Peyer's patch (tissue), 4 donors: ENCODE measurements around the gene FOXE3. TPM values are rescaled to one million over a fixed set of nuclear protein-coding genes. Genes with fewer than 3 reads are reported as not detected.
A peak's percentile ranks its signal among the peaks of the same experiment; 100 is the strongest.
"Not testable (repeated sequence)": the region's sequence is repeated elsewhere in the genome, so short reads cannot be mapped to it uniquely, and the experiment has no call there.

Experiments
- DNase-seq, 3 donors: peaks; one replicate each; pipeline ENCODE4 v3.0.0-alpha.2; 2017 to 2019
- H3K27ac ChIP-seq, 4 donors: fragments of 200-600 bp; sonication (generic); one replicate each; pipeline ENCODE4 v1.5.1; 2016 to 2019
- H3K27me3 ChIP-seq, 2 donors: fragments of 200-600 bp; sonication (generic); one replicate each; pipeline ENCODE4 v1.5.1; 2019
- H3K36me3 ChIP-seq, 3 donors: fragments of 200-600 bp; sonication (generic); one replicate each; pipeline ENCODE4 v1.5.1; 2016 to 2019
- H3K4me1 ChIP-seq, 4 donors: fragments of 200-600 bp; sonication (generic); one replicate each; pipeline ENCODE4 v1.5.1; 2016 to 2019
- H3K4me3 ChIP-seq, 4 donors: fragments of 200-600 bp; sonication (generic); 1 replicate in 3 of 4; 2 replicates in 1 of 4; pipeline ENCODE4 v1.5.1; 2016 to 2019; ENCODE audit warnings: mild to moderate bottlenecking in 1 of 4
- H3K9me3 ChIP-seq, 4 donors: fragments of 200-600 bp; sonication (generic); one replicate each; pipeline ENCODE4 v1.5.1; 2016 to 2019; ENCODE audit warnings: mild to moderate bottlenecking in 1 of 4
- CTCF ChIP-seq, 6 experiments: fragments of 450-650 bp in 4 of 6; fragments of 200-600 bp in 2 of 6; sonication (generic) in 1 of 6; IDR thresholded peaks; one replicate each; pipeline ENCODE4 v1.5.1; 2017 to 2019; ENCODE audit warnings: antibody characterized with exemption in 6 of 6, mild to moderate bottlenecking in 3 of 6, moderate library complexity in 1 of 6
- POLR2A ChIP-seq, 2 donors: fragments of 450-650 bp; IDR thresholded peaks; one replicate each; pipeline ENCODE4 v1.5.1; 2017; ENCODE audit warnings: antibody characterized with exemption in 2 of 2, mild to moderate bottlenecking in 2 of 2, moderate library complexity in 2 of 2
- total RNA-seq, 4 donors: library from RNA; depleted of rRNA; stranded (reverse); fragments of >200 nt; gene quantifications; one replicate each; pipeline ENCODE4 v1.1.0, GENCODE V29; 2016

FOXE3 gene
- total RNA-seq, 4 donors from 2014 or later = not detected

GRCh38 chr1:47448462-47449222, 32.6 kb downstream of the FOXE3 start:
- no peak for DNase-seq
- H3K4me1 ChIP-seq = peaks cover 0 to 14% (median 7%) of the 10 kb centered on the region in 4 donors
- no peak overlapping the region for H3K4me3 ChIP-seq
- H3K27ac ChIP-seq = no peak overlapping the region
- H3K9me3 ChIP-seq = peaks cover 0 to 7% (median 0%) of the 10 kb centered on the region in 4 donors
- H3K27me3 ChIP-seq = peaks cover 0 to 25% of the 10 kb centered on the region in 2 donors
- TF ChIP-seq CTCF (IDR thresholded peaks at IDR 0.05) = no peak
- TF ChIP-seq POLR2A (IDR thresholded peaks at IDR 0.05) = no peak
- no peaks in the 10 kb centered on the region for H3K36me3 ChIP-seq

GRCh38 chr1:47449822-47450552, 33.9 kb downstream of the FOXE3 start:
- H3K27me3 ChIP-seq = peaks cover 0 to 13% of the 10 kb centered on the region in 2 donors
- peaks cover 0 to 4% (median 0%) of the 10 kb centered on the region in 4 donors for H3K9me3 ChIP-seq
- peaks cover 0 to 6% (median 2%) of the 10 kb centered on the region in 4 donors for H3K4me1 ChIP-seq
- no peaks in the 10 kb centered on the region for H3K36me3 ChIP-seq
- TF ChIP-seq POLR2A (IDR thresholded peaks at IDR 0.05) = no peak
- TF ChIP-seq CTCF (IDR thresholded peaks at IDR 0.05) = peak in 4 of 6 experiments; percentile 29 to 62 (median 56)
- H3K27ac ChIP-seq = no peak overlapping the region
- DNase-seq = peak in 2 of 3 donors; percentile 64 to 76
- no peak overlapping the region for H3K4me3 ChIP-seq

GRCh38 chr1:47450606-47451005, 34.5 kb downstream of the FOXE3 start:
- Histone ChIP-seq H3K27ac (no peak overlapping the region), H3K27me3 (peaks cover 0 to 6% of the 10 kb centered on the region in 2 donors), H3K4me3 (no peak overlapping the region), H3K4me1 (no peaks in the 10 kb centered on the region), H3K9me3 (no peaks in the 10 kb centered on the region), H3K36me3 (no peaks in the 10 kb centered on the region)
- no peak for TF ChIP-seq CTCF (IDR thresholded peaks at IDR 0.05)
- TF ChIP-seq POLR2A (IDR thresholded peaks at IDR 0.05) = no peak
- DNase-seq = no peak

GRCh38 chr1:47452426-47452825, 36.3 kb downstream of the FOXE3 start:
- TF ChIP-seq CTCF (IDR thresholded peaks at IDR 0.05) (no peak), POLR2A (IDR thresholded peaks at IDR 0.05) (no peak)
- no peak for DNase-seq
- Histone ChIP-seq H3K4me3 (no peak overlapping the region), H3K27ac (no peak overlapping the region), H3K4me1 (no peaks in the 10 kb centered on the region), H3K9me3 (peaks cover 0 to 3% (median 0%) of the 10 kb centered on the region in 4 donors), H3K36me3 (no peaks in the 10 kb centered on the region), H3K27me3 (no peaks in the 10 kb centered on the region)

GRCh38 chr1:47453910-47454309, 37.8 kb downstream of the FOXE3 start:
- not testable (repeated sequence) for H3K9me3 ChIP-seq, H3K4me1 ChIP-seq, DNase-seq

GRCh38 chr1:47456250-47456649, 40.2 kb downstream of the FOXE3 start:
- TF ChIP-seq CTCF (IDR thresholded peaks at IDR 0.05) (no peak), POLR2A (IDR thresholded peaks at IDR 0.05) (no peak)
- Histone ChIP-seq H3K27me3 (no peaks in the 10 kb centered on the region), H3K4me1 (no peaks in the 10 kb centered on the region), H3K9me3 (peaks cover 0 to 3% (median 0%) of the 10 kb centered on the region in 4 donors), H3K27ac (no peak overlapping the region), H3K36me3 (no peaks in the 10 kb centered on the region), H3K4me3 (no peak overlapping the region)
- DNase-seq = no peak

More at GRCh38 chr1:47453910-47454309, 37.8 kb downstream of the FOXE3 start:
- not testable (repeated sequence) for H3K4me3 ChIP-seq, H3K36me3 ChIP-seq, H3K27ac ChIP-seq, H3K27me3 ChIP-seq

- not testable (repeated sequence) for H3K36me3 ChIP-seq, H3K4me3 ChIP-seq, DNase-seq
Observed at GRCh38 chr1:47457547-47457946, 41.5 kb downstream of the FOXE3 start.

More at GRCh38 chr1:47457547-47457946, 41.5 kb downstream of the FOXE3 start:
- not testable (repeated sequence) for H3K27me3 ChIP-seq, H3K4me1 ChIP-seq, H3K27ac ChIP-seq, H3K9me3 ChIP-seq
